Glutamatergic neuron (in vitro differentiated cells): ENCODE results near the gene RRBP1. TPM values are rescaled to one million over a fixed set of nuclear protein-coding genes. Genes with fewer than 3 reads are reported as not detected.
A peak's percentile ranks its signal among the peaks of the same experiment; 100 is the strongest.

Experiments used
- DNase-seq: peaks from one replicate; pipeline ENCODE4 v3.0.0; 2022
- H3K27ac Mint-ChIP-seq: one replicate; pipeline ENCODE4 v1.8.0; 2020; ENCODE audit warnings: mild to moderate bottlenecking, mixed read lengths, inconsistent platforms; ENCODE audit not compliant: unreplicated experiment
- H3K27me3 Mint-ChIP-seq: one replicate; pipeline ENCODE4 v1.8.0; 2020; ENCODE audit warnings: mild to moderate bottlenecking, moderate library complexity, mixed read lengths, inconsistent platforms; ENCODE audit not compliant: unreplicated experiment
- H3K36me3 Mint-ChIP-seq: one replicate; pipeline ENCODE4 v1.8.0; 2020; ENCODE audit warnings: mild to moderate bottlenecking, mixed read lengths, inconsistent platforms; ENCODE audit not compliant: unreplicated experiment
- H3K4me1 Mint-ChIP-seq: one replicate; pipeline ENCODE4 v1.8.0; 2020; ENCODE audit warnings: mild to moderate bottlenecking, low read depth, mixed read lengths, inconsistent platforms; ENCODE audit not compliant: unreplicated experiment
- H3K4me3 Mint-ChIP-seq: one replicate; pipeline ENCODE4 v1.8.0; 2020; ENCODE audit warnings: mild to moderate bottlenecking, mixed read lengths, inconsistent platforms; ENCODE audit not compliant: unreplicated experiment
- H3K9me3 Mint-ChIP-seq: one replicate; pipeline ENCODE4 v1.8.0; 2020; ENCODE audit warnings: mild to moderate bottlenecking, moderate library complexity, mixed read lengths, inconsistent platforms; ENCODE audit not compliant: unreplicated experiment
- CTCF ChIP-seq: fragments of 200-600 bp; sonication (generic); IDR thresholded peaks from one replicate; pipeline ENCODE4 v1.5.0; 2021; ENCODE audit not compliant: partially characterized antibody, unreplicated experiment
- total RNA-seq: library from RNA; stranded (reverse); fragmentation: NEBNext Ultra II Directional; extraction: Animal tissue kit (Norgen Biotek cat#: 25700); gene quantifications from one replicate; pipeline ENCODE4 v1.2.1, GENCODE V29; 2021; ENCODE audit not compliant: unreplicated experiment

The RRBP1 gene
- total RNA-seq, 1 donor from 2014 or later, result 63.3 TPM

- Mint-ChIP-seq H3K27ac (peak overlapping the region; percentile 28), H3K4me1 (peaks cover 49% of the 10 kb centered on the region), H3K9me3 (peaks cover 24% of the 10 kb centered on the region), H3K4me3 (peak overlapping the region; percentile 43), H3K36me3 (peaks cover 4% of the 10 kb centered on the region), H3K27me3 (peaks cover 20% of the 10 kb centered on the region)
- TF ChIP-seq CTCF, result no peak
- DNase-seq, result no peak
These were observed 48.1 kb downstream of the RRBP1 start for GRCh38 chr20:17633850-17634500.

- peaks cover 4% of the 10 kb centered on the region for H3K36me3 Mint-ChIP-seq
- no peak for DNase-seq
- no peak overlapping the region for H3K27ac Mint-ChIP-seq
- TF ChIP-seq CTCF, result no peak
- H3K27me3 Mint-ChIP-seq, result peaks cover 23% of the 10 kb centered on the region
- H3K4me1 Mint-ChIP-seq, result peaks cover 55% of the 10 kb centered on the region
- peak overlapping the region; percentile 43 for H3K4me3 Mint-ChIP-seq
- peaks cover 28% of the 10 kb centered on the region for H3K9me3 Mint-ChIP-seq
These were observed 48.7 kb downstream of the RRBP1 start for GRCh38 chr20:17633221-17633849.

GRCh38 chr20:17631576-17632319 is 50.3 kb downstream of the RRBP1 start:
- Mint-ChIP-seq H3K27me3 (peaks cover 23% of the 10 kb centered on the region), H3K4me1 (peaks cover 55% of the 10 kb centered on the region), H3K9me3 (peaks cover 30% of the 10 kb centered on the region), H3K27ac (no peak overlapping the region), H3K36me3 (peaks cover 4% of the 10 kb centered on the region), H3K4me3 (no peak overlapping the region)
- no peak for TF ChIP-seq CTCF
- DNase-seq, result no peak

- no peak for TF ChIP-seq CTCF
- peaks cover 51% of the 10 kb centered on the region for H3K4me1 Mint-ChIP-seq
- peaks cover 24% of the 10 kb centered on the region for H3K9me3 Mint-ChIP-seq
- peaks cover 18% of the 10 kb centered on the region for H3K27me3 Mint-ChIP-seq
- peaks cover 8% of the 10 kb centered on the region for H3K36me3 Mint-ChIP-seq
- DNase-seq, result no peak
- no peak overlapping the region for H3K4me3 Mint-ChIP-seq
- no peak overlapping the region for H3K27ac Mint-ChIP-seq
These were observed 51.2 kb downstream of the RRBP1 start for GRCh38 chr20:17630806-17631195.
